Measurements from ENCODE around the gene PGAP1.

DNA sequence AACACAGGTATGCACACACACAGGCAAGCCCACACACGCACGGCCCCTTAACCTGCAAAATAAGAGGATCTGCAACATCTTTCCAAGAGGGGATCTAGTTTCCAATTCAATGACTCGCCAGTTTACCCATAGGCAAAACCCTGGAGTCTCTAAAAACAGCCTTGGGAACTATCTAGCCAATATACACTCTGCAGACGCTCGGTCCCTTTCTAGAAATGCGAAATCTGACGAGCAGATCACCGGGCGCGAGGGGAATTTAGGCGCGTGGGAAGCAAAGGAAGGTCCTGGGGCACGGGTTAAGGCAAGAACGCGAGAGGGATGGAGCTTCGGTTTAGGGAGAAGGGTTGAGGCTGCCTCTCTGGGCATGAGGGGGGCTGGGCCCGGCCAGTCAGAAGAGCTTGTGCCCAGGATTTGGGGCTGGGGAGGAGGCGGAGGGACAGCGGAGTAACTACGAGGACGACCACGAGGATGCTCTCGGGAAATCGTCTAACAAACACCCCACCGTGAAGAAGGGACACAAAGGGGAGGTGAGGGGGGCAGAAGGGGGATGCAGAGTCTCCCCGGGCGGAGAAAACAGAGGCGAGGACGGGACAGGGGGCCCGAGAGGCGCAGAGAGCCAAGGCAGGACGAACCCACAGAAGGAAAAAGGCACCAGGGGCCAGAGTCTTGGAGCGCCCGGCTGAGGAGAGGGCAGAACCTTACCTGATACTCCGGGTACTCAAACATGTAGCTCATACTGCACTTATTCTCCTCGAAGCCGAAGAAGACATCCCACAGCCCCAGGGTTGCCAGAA, 542 bp downstream of the PGAP1 start:
- TF ChIP-seq TAF1 (IDR thresholded peaks at IDR 0.05; ENCODE audit: low read depth) (no peak), CREB1 (IDR thresholded peaks at IDR 0.05; ENCODE audit: low read depth) (no peak), RAD21 (IDR thresholded peaks at IDR 0.05; ENCODE audit: low read depth) (no peak), EP300 (IDR thresholded peaks at IDR 0.05; ENCODE audit: borderline replicate concordance) (no peak), NFIC (IDR thresholded peaks at IDR 0.05) (no peak)
- TF ChIP-seq, protein P1, sequence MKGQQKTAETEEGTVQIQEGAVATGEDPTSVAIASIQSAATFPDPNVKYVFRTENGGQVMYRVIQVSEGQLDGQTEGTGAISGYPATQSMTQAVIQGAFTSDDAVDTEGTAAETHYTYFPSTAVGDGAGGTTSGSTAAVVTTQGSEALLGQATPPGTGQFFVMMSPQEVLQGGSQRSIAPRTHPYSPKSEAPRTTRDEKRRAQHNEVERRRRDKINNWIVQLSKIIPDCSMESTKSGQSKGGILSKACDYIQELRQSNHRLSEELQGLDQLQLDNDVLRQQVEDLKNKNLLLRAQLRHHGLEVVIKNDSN (IDR thresholded peaks at IDR 0.05): no peak
- TF ChIP-seq, protein P2, sequence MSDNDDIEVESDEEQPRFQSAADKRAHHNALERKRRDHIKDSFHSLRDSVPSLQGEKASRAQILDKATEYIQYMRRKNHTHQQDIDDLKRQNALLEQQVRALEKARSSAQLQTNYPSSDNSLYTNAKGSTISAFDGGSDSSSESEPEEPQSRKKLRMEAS (IDR thresholded peaks at IDR 0.05): no peak; the same call in 1 of the 2 replicates

Measured in Ishikawa (cell line).